IMR-90 (cell line): ENCODE measurements around the gene NPPB. TPM values are rescaled to one million over a fixed set of nuclear protein-coding genes. Genes with fewer than 3 reads are reported as not detected.

ENCODE experiments used
- ATAC-seq: fragments of 200-7000 bp; cut with Tn5 transposase; 2 replicates; pipeline ENCODE4 v1.9.1; 2020; ENCODE audit warnings: low read depth, mild to moderate bottlenecking, moderate library complexity
- BruUV-seq: library from RNA; stranded (reverse); fragments of 400-500 nt; replicated peaks from 2 replicates; lab custom pipeline; 2021; lab: Mats Ljungman, UMichigan
- CTCF ChIA-PET: fragments of 300-600 bp; formaldehyde crosslinking; extraction: SDS; loops from one replicate; lab custom pipeline; 2021; ENCODE audit warnings: antibody characterized with exemption; lab: Yijun Ruan, JAX
- POLR2A ChIA-PET: fragments of 300-600 bp; sonication (Branson Sonifier 250); formaldehyde crosslinking; loops from one replicate; lab custom pipeline; 2022; ENCODE audit warnings: antibody characterized with exemption; ENCODE audit not compliant: unreplicated experiment; lab: Charles Lee
- DNase-seq: peaks from one replicate; pipeline ENCODE4 v3.0.0; 2013
- H2AFZ ChIP-seq: replicated peaks from 2 replicates; pipeline ENCODE3; 2013; ENCODE audit warnings: low read length, mild to moderate bottlenecking; ENCODE audit not compliant: poor library complexity
- H2AK5ac ChIP-seq: 2 replicates; pipeline ENCODE4 v1.6.1; 2013; ENCODE audit warnings: low read depth, low read length, inconsistent platforms
- H2AK9ac ChIP-seq: replicated peaks from 2 replicates; pipeline ENCODE3; 2013; ENCODE audit warnings: mild to moderate bottlenecking, low read depth, low read length, moderate library complexity; ENCODE audit not compliant: poor library complexity
- H2BK120ac ChIP-seq: 2 replicates; pipeline ENCODE4 v1.6.1; 2013; ENCODE audit warnings: low read depth, low read length, inconsistent platforms
- H2BK15ac ChIP-seq: 3 replicates; pipeline ENCODE4 v1.6.1; 2013; ENCODE audit warnings: low read depth, low read length, inconsistent platforms
- H2BK20ac ChIP-seq: 2 replicates; pipeline ENCODE4 v1.6.1; 2013; ENCODE audit warnings: low read depth, mild to moderate bottlenecking, inconsistent platforms, low read length, moderate library complexity
- H2BK5ac ChIP-seq: 2 replicates; pipeline ENCODE4 v1.6.1; 2013; ENCODE audit warnings: mild to moderate bottlenecking, low read depth, low read length, inconsistent platforms; ENCODE audit not compliant: poor library complexity, severe bottlenecking
- H3K14ac ChIP-seq: replicated peaks from 2 replicates; pipeline ENCODE4 v1.6.1; 2013; ENCODE audit warnings: low read depth, low read length, inconsistent platforms
- H3K18ac ChIP-seq: 2 replicates; pipeline ENCODE4 v1.6.1; 2013; ENCODE audit warnings: low read depth, low read length, control low read depth
- H3K23ac ChIP-seq: 2 replicates; pipeline ENCODE4 v1.6.1; 2013; ENCODE audit warnings: low read depth, low read length, inconsistent platforms
- H3K27ac ChIP-seq: 2 replicates; pipeline ENCODE4 v1.5.1; 2013; ENCODE audit warnings: mild to moderate bottlenecking, control low read depth, low read length; ENCODE audit not compliant: insufficient read depth
- H3K27me3 ChIP-seq: 2 replicates; pipeline ENCODE4 v1.6.1; 2013; ENCODE audit warnings: low read length; ENCODE audit not compliant: control insufficient read depth, insufficient read depth
- H3K36me3 ChIP-seq: 2 replicates; pipeline ENCODE4 v1.6.1; 2013; ENCODE audit warnings: low read length, mixed read lengths; ENCODE audit not compliant: control insufficient read depth, insufficient read depth
- H3K4ac ChIP-seq: 2 replicates; pipeline ENCODE4 v1.6.1; 2013; ENCODE audit warnings: low read depth, low read length, inconsistent platforms
- H3K4me1 ChIP-seq: 2 replicates; pipeline ENCODE4 v1.6.1; 2013; ENCODE audit warnings: low read length, mixed read lengths; ENCODE audit not compliant: control insufficient read depth, insufficient read depth
- H3K4me2 ChIP-seq: 2 replicates; pipeline ENCODE4 v1.6.1; 2013; ENCODE audit warnings: low read depth, mild to moderate bottlenecking, control low read depth, low read length, moderate library complexity
- H3K4me3 ChIP-seq: 2 replicates; pipeline ENCODE4 v1.5.1; 2013; ENCODE audit warnings: low read depth, mild to moderate bottlenecking, control low read depth, low read length, moderate library complexity; ENCODE audit not compliant: insufficient read depth
- H3K56ac ChIP-seq: 2 replicates; pipeline ENCODE4 v1.6.1; 2013; ENCODE audit warnings: low read length, inconsistent platforms; ENCODE audit not compliant: insufficient read depth; ENCODE audit errors: extremely low read depth
- H3K79me1 ChIP-seq, 2 experiments: 2 replicates each; pipeline ENCODE4 v1.6.1; 2013; ENCODE audit warnings: low read length in 2 of 2, inconsistent platforms in 1 of 2, low read depth in 1 of 2
- H3K9ac ChIP-seq: 2 replicates; pipeline ENCODE4 v1.6.1; 2013; ENCODE audit warnings: low read depth, low read length, control low read depth
- H3K9me1 ChIP-seq: 2 replicates; pipeline ENCODE4 v1.6.1; 2013; ENCODE audit warnings: low read length, inconsistent platforms; ENCODE audit not compliant: insufficient read depth
- H3K9me3 ChIP-seq: 2 replicates; pipeline ENCODE4 v1.6.1; 2013; ENCODE audit warnings: low read length; ENCODE audit not compliant: control insufficient read depth, insufficient read depth
- H4K20me1 ChIP-seq: 2 replicates; pipeline ENCODE4 v1.6.1; 2013; ENCODE audit warnings: low read length, inconsistent platforms; ENCODE audit not compliant: insufficient read depth
- H4K5ac ChIP-seq: 2 replicates; pipeline ENCODE4 v1.6.1; 2013; ENCODE audit warnings: mild to moderate bottlenecking, low read depth, low read length, control low read depth
- H4K8ac ChIP-seq, 2 experiments: 2 replicates each; pipeline ENCODE4 v1.6.1; 2013; ENCODE audit warnings: low read depth in 2 of 2, low read length in 2 of 2, control low read depth in 1 of 2, inconsistent platforms in 1 of 2
- H4K91ac ChIP-seq: 2 replicates; pipeline ENCODE4 v1.6.1; 2013; ENCODE audit warnings: low read depth, low read length, inconsistent platforms; ENCODE audit not compliant: insufficient read depth
- BHLHE40 ChIP-seq: fragments of 150-350 bp; IDR thresholded peaks from 2 replicates; pipeline ENCODE4 v1.6.1; 2016; ENCODE audit warnings: mild to moderate bottlenecking, low read depth, low read length
- CEBPB ChIP-seq: IDR thresholded peaks from 2 replicates; pipeline ENCODE4 v1.6.1; 2012; ENCODE audit warnings: low read depth, low read length, improper control_type of control experiment
- CHD1 ChIP-seq: IDR thresholded peaks from 2 replicates; pipeline ENCODE4 v1.6.1; 2012; ENCODE audit warnings: low read depth, low read length, improper control_type of control experiment
- FOS ChIP-seq: fragments of 150-350 bp; IDR thresholded peaks from 2 replicates; pipeline ENCODE4 v1.6.1; 2016; ENCODE audit warnings: low read depth, low read length
- MAFK ChIP-seq: IDR thresholded peaks from 2 replicates; pipeline ENCODE4 v1.6.1; 2012; ENCODE audit warnings: low read depth, low read length, improper control_type of control experiment
- MAZ ChIP-seq: IDR thresholded peaks from 2 replicates; pipeline ENCODE4 v1.6.1; 2012; ENCODE audit warnings: low read depth, mild to moderate bottlenecking, low read length, improper control_type of control experiment, moderate library complexity, borderline replicate concordance
- MXI1 ChIP-seq: IDR thresholded peaks from 2 replicates; pipeline ENCODE4 v1.6.1; 2012; ENCODE audit warnings: low read depth, mild to moderate bottlenecking, low read length, moderate library complexity, borderline replicate concordance
- NFE2L2 ChIP-seq: fragments of 150-350 bp; IDR thresholded peaks from 2 replicates; pipeline ENCODE4 v1.6.1; 2016; ENCODE audit warnings: low read depth, mild to moderate bottlenecking, low read length
- POLR2A ChIP-seq: IDR thresholded peaks from 2 replicates; pipeline ENCODE4 v1.6.1; 2012; ENCODE audit warnings: mild to moderate bottlenecking, low read depth, low read length
- RAD21 ChIP-seq: IDR thresholded peaks from 2 replicates; pipeline ENCODE4 v1.6.1; 2012; ENCODE audit warnings: low read length, improper control_type of control experiment
- RCOR1 ChIP-seq: IDR thresholded peaks from 2 replicates; pipeline ENCODE4 v1.6.1; 2012; ENCODE audit warnings: mild to moderate bottlenecking, low read length, improper control_type of control experiment; ENCODE audit not compliant: insufficient replicate concordance
- RFX5 ChIP-seq: IDR thresholded peaks from 2 replicates; pipeline ENCODE4 v1.8.0; 2012; ENCODE audit warnings: low read depth, mild to moderate bottlenecking, low read length, moderate library complexity
- SMC3 ChIP-seq: fragments of 150-350 bp; IDR thresholded peaks from 2 replicates; pipeline ENCODE4 v1.6.1; 2016; ENCODE audit warnings: low read depth, mild to moderate bottlenecking, antibody characterized with exemption, low read length, moderate library complexity
- WGBS, 2 experiments: methylation state at CpG; one replicate each; pipeline versions ENCODE4 v1.1.5 to v1.1.7; 2013; ENCODE audit warnings: missing lambda C conversion rate in 2 of 2; ENCODE audit not compliant: insufficient read length in 1 of 2; ENCODE audit errors: extremely low coverage in 2 of 2; 5-methylcytosine and 5-hydroxymethylcytosine counted together
- dilution Hi-C: fragments of 300-500 bp; cut with HindIII; formaldehyde crosslinking; loops from one replicate; pipeline ENCODE4 v1.14.3; 2018; ENCODE audit warnings: low sequenced_read_pairs; ENCODE audit not compliant: unreplicated experiment
- in situ Hi-C: fragments of 300-500 bp; cut with MboI; formaldehyde crosslinking; loops from 3 replicates; pipeline ENCODE4 v1.14.3; 2019; ENCODE audit warnings: low sequenced_read_pairs, inconsistent platforms, mixed read lengths
- intact Hi-C: fragments of 100-400 bp; cut with micrococcal nuclease; formaldehyde crosslinking; loops from 2 replicates; pipeline ENCODE4 v1.10.0; 2022
- polyA plus RNA-seq, 3 experiments: library from polyadenylated mRNA; depleted of rRNA; stranded (reverse); fragments of >200 nt; gene quantifications; 2 replicates each; pipeline ENCODE4 v1.2.3, GENCODE V29; 2012; ENCODE audit warnings: low replicate concordance in 1 of 3
- total RNA-seq: library from RNA; depleted of rRNA; stranded (reverse); fragments of >200 nt; gene quantifications from 2 replicates; pipeline ENCODE4 v1.2.3, GENCODE V29; 2012
- TF ChIP-seq, protein P1 (sequence below): fragments of 150-350 bp; IDR thresholded peaks from 2 replicates; pipeline ENCODE4 v1.6.1; 2016; ENCODE audit warnings: low read depth, mild to moderate bottlenecking, low read length, moderate library complexity, borderline replicate concordance
- TF ChIP-seq, protein P2 (sequence below): conservative IDR thresholded peaks from 2 replicates; pipeline ENCODE4 v1.5.1; 2012; ENCODE audit warnings: mild to moderate bottlenecking, low read depth, low read length, improper control_type of control experiment
- TF ChIP-seq, protein P3 (sequence below): fragments of 150-350 bp; IDR thresholded peaks from 2 replicates; pipeline ENCODE4 v1.6.1; 2017; ENCODE audit warnings: mild to moderate bottlenecking, antibody characterized with exemption, low read length, low read depth

NPPB gene
- total and polyA plus RNA-seq, 2 of the 4 experiments (the other 2 are of a cell fraction): not detected

DNA sequence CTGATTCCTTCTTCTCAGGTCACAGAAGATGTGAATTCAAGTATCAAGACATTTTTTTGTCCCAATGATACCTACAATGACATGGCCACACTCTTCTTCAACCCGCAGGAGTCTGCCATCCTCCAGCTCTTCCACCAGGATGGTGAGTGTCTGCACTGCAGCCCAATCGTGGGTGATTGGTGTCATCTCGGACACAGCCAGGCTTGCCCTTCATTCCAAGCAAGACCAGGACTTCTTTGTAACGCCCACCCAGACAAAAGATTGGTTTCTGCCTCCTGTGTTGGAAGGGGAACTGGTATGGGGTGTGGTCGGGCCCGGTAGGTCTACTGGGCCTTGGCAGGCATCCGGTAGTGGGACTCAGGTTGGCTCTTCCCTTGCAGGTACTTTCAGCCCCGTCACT, 25.2 kb downstream of the NPPB start:
- Histone ChIP-seq H3K4me1 (no peaks in the 10 kb centered on the region), H2AFZ (no peak overlapping the region), H2BK120ac (no peak overlapping the region), H3K9me1 (no peaks in the 10 kb centered on the region), H2AK5ac (no peak overlapping the region), H3K4ac (no peak overlapping the region), H3K9ac (no peak overlapping the region), H4K20me1 (peaks cover 9% of the 10 kb centered on the region; the same call in 1 of the 2 replicates), H3K18ac (no peak overlapping the region), H4K5ac (no peak overlapping the region), H3K27me3 (no peaks in the 10 kb centered on the region), H3K36me3 (peaks cover 75% of the 10 kb centered on the region), H3K23ac (no peak overlapping the region), H2AK9ac (no peak overlapping the region), H3K4me2 (no peak overlapping the region), H4K8ac (no peak overlapping the region), H3K4me3 (no peak overlapping the region), H3K14ac (no peak overlapping the region), H3K27ac (no peak overlapping the region), H4K91ac (no peak overlapping the region), H2BK15ac (no peak overlapping the region), H3K56ac (no peak overlapping the region), H3K9me3 (no peaks in the 10 kb centered on the region), H2BK20ac (no peak overlapping the region), H3K79me1 (peaks cover 0 to 4% of the 10 kb centered on the region in 2 experiments; a peak in 2 of 4 replicates), H2BK5ac (no peak overlapping the region)
- intact Hi-C loops (no loop called here), in situ Hi-C loops (no loop called here), dilution Hi-C loops (no loop called here)
- TF ChIP-seq NFE2L2 (no peak), POLR2A (no peak), RFX5 (no peak), FOS (no peak), RAD21 (no peak), MAZ (no peak), MXI1 (no peak), BHLHE40 (no peak), CHD1 (no peak), MAFK (no peak), RCOR1 (no peak), SMC3 (no peak), CEBPB (no peak)
- TF ChIP-seq, protein P1, sequence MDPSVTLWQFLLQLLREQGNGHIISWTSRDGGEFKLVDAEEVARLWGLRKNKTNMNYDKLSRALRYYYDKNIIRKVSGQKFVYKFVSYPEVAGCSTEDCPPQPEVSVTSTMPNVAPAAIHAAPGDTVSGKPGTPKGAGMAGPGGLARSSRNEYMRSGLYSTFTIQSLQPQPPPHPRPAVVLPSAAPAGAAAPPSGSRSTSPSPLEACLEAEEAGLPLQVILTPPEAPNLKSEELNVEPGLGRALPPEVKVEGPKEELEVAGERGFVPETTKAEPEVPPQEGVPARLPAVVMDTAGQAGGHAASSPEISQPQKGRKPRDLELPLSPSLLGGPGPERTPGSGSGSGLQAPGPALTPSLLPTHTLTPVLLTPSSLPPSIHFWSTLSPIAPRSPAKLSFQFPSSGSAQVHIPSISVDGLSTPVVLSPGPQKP: no peak
- TF ChIP-seq, protein P2, sequence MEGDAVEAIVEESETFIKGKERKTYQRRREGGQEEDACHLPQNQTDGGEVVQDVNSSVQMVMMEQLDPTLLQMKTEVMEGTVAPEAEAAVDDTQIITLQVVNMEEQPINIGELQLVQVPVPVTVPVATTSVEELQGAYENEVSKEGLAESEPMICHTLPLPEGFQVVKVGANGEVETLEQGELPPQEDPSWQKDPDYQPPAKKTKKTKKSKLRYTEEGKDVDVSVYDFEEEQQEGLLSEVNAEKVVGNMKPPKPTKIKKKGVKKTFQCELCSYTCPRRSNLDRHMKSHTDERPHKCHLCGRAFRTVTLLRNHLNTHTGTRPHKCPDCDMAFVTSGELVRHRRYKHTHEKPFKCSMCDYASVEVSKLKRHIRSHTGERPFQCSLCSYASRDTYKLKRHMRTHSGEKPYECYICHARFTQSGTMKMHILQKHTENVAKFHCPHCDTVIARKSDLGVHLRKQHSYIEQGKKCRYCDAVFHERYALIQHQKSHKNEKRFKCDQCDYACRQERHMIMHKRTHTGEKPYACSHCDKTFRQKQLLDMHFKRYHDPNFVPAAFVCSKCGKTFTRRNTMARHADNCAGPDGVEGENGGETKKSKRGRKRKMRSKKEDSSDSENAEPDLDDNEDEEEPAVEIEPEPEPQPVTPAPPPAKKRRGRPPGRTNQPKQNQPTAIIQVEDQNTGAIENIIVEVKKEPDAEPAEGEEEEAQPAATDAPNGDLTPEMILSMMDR: no peak
- TF ChIP-seq, protein P3, sequence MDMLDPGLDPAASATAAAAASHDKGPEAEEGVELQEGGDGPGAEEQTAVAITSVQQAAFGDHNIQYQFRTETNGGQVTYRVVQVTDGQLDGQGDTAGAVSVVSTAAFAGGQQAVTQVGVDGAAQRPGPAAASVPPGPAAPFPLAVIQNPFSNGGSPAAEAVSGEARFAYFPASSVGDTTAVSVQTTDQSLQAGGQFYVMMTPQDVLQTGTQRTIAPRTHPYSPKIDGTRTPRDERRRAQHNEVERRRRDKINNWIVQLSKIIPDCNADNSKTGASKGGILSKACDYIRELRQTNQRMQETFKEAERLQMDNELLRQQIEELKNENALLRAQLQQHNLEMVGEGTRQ: no peak
- no peak for ATAC-seq
- CTCF ChIA-PET: no interaction called here
- no TSS peak for BruUV-seq
- WGBS, 2 experiments: 97% methylated on average over 4 of the region's 8 CpGs; no CpG with 5 or more reads in 1 of the 2 experiments
- POLR2A ChIA-PET: no interaction called here
- no peak for DNase-seq
